ENCODE measurements around the gene ST6GALNAC6.

- no peak for TF ChIP-seq KDM5A (IDR thresholded peaks at IDR 0.05)
- no peak for TF ChIP-seq POLR2A (IDR thresholded peaks at IDR 0.05; ENCODE audit: low read length)
- TF ChIP-seq CTCF (IDR thresholded peaks at IDR 0.05) = no peak
- TF ChIP-seq POLR2AphosphoS2 (conservative IDR thresholded peaks at IDR 0.05; ENCODE audit: low read length) = no peak
- no peak for TF ChIP-seq RNF2 (IDR thresholded peaks at IDR 0.05; ENCODE audit: borderline replicate concordance, low read depth)
- no peak for TF ChIP-seq HDAC2 (IDR thresholded peaks at IDR 0.05)
- TF ChIP-seq CHD4 (IDR thresholded peaks at IDR 0.05; ENCODE audit: borderline replicate concordance) = no peak
- TF ChIP-seq MYC (IDR thresholded peaks at IDR 0.05; ENCODE audit: borderline replicate concordance, low read length) = no peak
Observed at GRCh38 chr9:127860779-127861178, 38.6 kb downstream of the ST6GALNAC6 start.
